OCI-LY3 (cell line): ENCODE measurements around the gene CTDP1.

Experiments
- EZH2phosphoT487 ChIP-seq: fragments of 200-600 bp; shearing (Covaris generic); IDR thresholded peaks from 2 replicates; pipeline ENCODE4 v1.6.1; 2018; ENCODE audit warnings: antibody characterized with exemption, mixed run types, low read depth
- TF ChIP-seq, protein P1 (sequence below): fragments of 200-600, 300-600 bp; sonication (generic); IDR thresholded peaks from 2 replicates; pipeline ENCODE4 v1.5.1; 2014; ENCODE audit warnings: antibody characterized with exemption, low read length, low read depth

- TF ChIP-seq, protein P1, sequence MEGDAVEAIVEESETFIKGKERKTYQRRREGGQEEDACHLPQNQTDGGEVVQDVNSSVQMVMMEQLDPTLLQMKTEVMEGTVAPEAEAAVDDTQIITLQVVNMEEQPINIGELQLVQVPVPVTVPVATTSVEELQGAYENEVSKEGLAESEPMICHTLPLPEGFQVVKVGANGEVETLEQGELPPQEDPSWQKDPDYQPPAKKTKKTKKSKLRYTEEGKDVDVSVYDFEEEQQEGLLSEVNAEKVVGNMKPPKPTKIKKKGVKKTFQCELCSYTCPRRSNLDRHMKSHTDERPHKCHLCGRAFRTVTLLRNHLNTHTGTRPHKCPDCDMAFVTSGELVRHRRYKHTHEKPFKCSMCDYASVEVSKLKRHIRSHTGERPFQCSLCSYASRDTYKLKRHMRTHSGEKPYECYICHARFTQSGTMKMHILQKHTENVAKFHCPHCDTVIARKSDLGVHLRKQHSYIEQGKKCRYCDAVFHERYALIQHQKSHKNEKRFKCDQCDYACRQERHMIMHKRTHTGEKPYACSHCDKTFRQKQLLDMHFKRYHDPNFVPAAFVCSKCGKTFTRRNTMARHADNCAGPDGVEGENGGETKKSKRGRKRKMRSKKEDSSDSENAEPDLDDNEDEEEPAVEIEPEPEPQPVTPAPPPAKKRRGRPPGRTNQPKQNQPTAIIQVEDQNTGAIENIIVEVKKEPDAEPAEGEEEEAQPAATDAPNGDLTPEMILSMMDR, result no peak
- no peak for TF ChIP-seq EZH2phosphoT487
Measured at GRCh38 chr18:79637181-79637920, 42.3 kb upstream of the CTDP1 start.
